ENCODE measurements around the gene GUCD1.
A peak's percentile ranks its signal among the peaks of the same experiment; 100 is the strongest.

DNA sequence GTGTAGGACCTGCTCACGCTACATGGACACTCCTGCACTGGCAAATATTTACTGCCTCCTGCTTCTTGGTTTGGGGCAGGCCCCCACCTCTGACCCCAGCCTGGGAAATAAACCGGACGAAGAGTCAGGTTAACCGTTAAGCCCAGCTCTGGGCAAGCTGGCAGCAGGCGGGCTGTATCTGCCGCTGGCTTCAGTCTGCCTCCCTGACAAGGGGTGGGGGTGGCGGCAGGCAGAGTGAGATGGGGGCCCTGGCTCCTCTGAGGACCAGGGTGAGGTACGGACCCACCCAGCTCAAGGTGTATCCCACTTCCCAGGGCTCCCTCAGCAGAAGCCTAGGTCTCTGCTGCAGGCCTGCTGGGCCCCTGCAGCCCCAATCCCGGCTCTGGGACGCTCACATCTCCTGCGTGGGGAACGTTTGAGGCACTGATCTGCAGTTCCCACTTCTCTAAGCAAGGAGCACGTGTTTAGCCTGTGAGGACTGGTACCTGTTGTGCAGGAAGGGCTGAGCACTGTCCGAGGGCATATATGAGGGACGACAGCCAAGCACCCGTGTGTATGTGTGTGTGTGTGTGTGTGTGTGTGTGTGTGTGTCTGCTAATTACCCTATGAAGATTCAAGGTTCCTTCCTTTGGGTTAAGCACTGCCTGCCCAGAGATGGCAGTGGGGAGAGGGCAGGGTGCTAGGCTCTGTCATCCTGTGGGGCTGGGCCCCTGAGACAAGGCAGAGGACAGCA is 39.1 kb upstream of the GUCD1 start:
- TF ChIP-seq RAD21 (CRISPR knock-in tag; IDR thresholded peaks at IDR 0.05) (0 out of 2 replicates have a peak, but pooled peaks have one; percentile 17), KAT8 (CRISPR knock-in tag; IDR thresholded peaks at IDR 0.05) (peak; percentile 48), PBX3 (CRISPR knock-in tag; IDR thresholded peaks at IDR 0.05; ENCODE audit: borderline replicate concordance) (no peak)
